Measurements from ENCODE around the gene EPGN.

EPGN gene

DNA sequence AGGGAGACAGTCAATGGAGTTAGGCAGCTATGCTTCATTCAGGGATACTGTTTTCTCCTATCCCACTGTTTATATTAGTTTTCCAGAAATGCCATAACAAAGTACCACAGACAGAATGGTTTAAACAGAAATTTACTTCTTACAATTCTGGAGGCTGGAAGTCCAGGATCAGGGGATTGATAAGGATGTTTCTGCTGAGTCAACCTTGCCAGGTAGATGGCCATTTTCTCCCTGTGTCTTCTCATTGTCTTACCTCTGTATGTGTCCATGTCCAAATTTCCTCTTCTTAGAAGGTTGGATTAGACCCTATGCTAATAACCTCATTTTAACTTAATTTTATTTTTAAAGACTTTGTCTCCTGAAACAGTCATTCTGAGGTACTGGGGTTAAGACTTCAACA lies 20.5 kb upstream of the EPGN start:
- no peak for DNase-seq (ENCODE audit: insufficient read length, low spot score)
- TF ChIP-seq, protein P1, sequence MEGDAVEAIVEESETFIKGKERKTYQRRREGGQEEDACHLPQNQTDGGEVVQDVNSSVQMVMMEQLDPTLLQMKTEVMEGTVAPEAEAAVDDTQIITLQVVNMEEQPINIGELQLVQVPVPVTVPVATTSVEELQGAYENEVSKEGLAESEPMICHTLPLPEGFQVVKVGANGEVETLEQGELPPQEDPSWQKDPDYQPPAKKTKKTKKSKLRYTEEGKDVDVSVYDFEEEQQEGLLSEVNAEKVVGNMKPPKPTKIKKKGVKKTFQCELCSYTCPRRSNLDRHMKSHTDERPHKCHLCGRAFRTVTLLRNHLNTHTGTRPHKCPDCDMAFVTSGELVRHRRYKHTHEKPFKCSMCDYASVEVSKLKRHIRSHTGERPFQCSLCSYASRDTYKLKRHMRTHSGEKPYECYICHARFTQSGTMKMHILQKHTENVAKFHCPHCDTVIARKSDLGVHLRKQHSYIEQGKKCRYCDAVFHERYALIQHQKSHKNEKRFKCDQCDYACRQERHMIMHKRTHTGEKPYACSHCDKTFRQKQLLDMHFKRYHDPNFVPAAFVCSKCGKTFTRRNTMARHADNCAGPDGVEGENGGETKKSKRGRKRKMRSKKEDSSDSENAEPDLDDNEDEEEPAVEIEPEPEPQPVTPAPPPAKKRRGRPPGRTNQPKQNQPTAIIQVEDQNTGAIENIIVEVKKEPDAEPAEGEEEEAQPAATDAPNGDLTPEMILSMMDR (IDR thresholded peaks at IDR 0.05; ENCODE audit: insufficient read depth, missing control alignments): no peak
- FAIRE-seq: no peak

DNA sequence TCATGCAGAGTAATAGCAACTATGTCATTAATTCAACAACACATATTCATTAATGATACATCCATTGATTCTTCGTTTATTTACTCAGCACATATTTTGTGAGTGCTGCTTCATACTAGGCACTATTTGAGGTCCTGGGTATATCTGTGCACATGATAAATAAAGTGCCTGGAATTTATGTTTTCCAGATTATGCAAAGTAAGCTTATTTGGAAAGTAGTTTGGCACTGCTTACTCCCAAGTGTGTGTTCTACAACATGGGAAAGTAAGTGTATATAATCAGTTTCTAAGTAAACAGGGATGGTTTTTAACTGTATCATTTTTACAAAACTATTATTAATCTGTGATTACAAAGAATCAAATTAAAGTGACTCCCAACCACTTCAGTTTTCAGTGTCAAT lies 16.8 kb upstream of the EPGN start:
- TF ChIP-seq, protein P1 (IDR thresholded peaks at IDR 0.05; ENCODE audit: insufficient read depth, missing control alignments): no peak

DNA sequence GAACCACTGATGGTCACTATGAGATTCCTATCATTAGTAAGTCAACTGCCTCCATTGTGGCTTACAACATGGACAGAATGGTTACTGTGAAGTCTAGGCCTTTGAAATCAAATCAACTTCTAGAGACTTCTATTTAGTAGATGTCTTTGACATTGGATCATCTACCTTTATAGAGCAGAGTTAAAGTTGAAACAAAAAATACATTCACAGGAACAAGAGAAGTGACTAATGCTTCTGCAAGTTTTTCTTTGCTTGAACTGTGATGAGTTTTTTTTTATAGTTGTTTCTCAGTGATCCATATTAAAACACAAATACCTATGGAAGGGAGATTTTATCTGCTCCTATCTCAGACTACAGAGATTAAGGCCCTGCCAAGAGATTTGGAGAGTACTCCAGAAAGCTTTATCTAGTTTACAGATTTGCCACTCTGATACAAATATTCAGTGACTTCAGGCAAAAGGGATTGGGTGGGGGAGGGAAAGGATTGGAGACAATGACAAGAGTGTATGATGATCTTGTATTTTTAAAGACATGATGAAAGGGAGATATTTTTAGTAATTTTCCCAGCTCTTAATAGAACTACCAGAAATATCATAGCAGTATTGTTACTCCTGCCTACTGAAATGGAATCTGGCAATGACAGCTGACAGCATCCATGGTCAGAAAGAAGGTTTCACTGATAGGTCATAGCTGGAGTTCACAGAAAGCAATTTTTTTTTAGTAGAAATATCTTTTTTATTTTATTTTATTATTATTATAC lies 16.0 kb upstream of the EPGN start:
- TF ChIP-seq, protein P1 (IDR thresholded peaks at IDR 0.05; ENCODE audit: insufficient read depth, missing control alignments): no peak
- DNase-seq (ENCODE audit: insufficient read length, low spot score) (no peak), FAIRE-seq (no peak)

More for the DNA sequence above, 16.8 kb upstream of the EPGN start:
- DNase-seq (ENCODE audit: insufficient read length, low spot score): no peak
- no peak for FAIRE-seq

DNA sequence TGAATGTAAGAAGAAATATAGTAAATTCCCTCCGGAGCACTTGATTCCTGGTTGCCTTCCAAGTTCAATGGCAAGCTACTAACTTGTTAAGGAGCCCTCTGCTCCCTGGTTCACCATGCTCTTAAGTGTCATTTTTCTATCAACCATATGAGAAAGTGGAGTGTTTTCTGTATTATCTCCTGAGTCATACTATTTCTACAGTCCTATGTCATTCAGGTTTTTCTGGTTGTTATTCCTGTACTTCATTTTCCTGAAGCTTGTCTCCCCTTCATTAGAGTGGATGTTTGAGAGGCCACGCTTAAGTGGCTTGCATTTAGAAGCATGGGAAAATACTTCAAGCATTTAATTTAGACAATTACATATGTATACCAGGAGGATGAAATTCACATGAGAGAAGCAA lies 14.7 kb upstream of the EPGN start:
- TF ChIP-seq, protein P1 (IDR thresholded peaks at IDR 0.05; ENCODE audit: insufficient read depth, missing control alignments): no peak
- FAIRE-seq (no peak), DNase-seq (ENCODE audit: insufficient read length, low spot score) (no peak)

DNA sequence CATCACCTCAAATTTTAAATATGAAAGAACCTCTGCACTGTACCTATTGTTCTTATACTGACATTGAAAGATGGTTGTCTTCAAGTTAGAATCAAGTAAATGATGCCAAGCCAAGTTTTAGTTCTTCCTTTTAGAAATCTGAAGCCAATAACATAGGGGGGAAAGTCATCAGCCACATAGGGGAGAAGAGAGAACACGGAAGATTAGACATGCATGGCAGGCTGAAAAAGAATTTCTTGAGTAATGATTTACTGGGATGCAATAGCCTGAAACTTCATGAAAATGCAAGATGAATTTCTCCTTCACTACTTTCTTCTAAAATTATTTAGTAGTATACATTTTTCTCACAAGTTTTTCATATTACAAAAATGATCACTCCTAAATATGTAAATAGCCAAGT lies 13.6 kb upstream of the EPGN start:
- TF ChIP-seq, protein P1 (IDR thresholded peaks at IDR 0.05; ENCODE audit: insufficient read depth, missing control alignments): no peak
- FAIRE-seq (no peak), DNase-seq (ENCODE audit: insufficient read length, low spot score) (no peak)

DNA sequence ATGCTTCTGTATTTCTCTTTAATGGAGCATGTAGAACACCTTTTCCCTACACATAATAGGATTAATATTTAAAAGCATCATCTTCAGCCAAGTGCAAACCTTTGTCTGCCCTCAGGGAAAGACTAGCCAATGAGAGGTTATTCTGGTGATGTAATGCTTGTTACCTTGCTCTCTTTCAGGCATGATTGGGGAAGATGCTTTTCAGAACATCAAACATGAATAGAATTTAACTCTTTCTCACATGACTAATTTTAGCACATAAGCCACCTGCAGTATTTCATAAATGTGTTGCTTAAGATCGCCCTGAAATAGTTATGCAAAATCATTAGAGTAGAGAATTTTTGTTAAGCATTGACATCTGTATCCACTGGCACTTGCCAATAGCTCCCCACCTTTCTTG lies 10.7 kb upstream of the EPGN start:
- TF ChIP-seq, protein P1 (IDR thresholded peaks at IDR 0.05; ENCODE audit: insufficient read depth, missing control alignments): no peak
- DNase-seq (ENCODE audit: insufficient read length, low spot score): no peak
- FAIRE-seq: no peak

DNA sequence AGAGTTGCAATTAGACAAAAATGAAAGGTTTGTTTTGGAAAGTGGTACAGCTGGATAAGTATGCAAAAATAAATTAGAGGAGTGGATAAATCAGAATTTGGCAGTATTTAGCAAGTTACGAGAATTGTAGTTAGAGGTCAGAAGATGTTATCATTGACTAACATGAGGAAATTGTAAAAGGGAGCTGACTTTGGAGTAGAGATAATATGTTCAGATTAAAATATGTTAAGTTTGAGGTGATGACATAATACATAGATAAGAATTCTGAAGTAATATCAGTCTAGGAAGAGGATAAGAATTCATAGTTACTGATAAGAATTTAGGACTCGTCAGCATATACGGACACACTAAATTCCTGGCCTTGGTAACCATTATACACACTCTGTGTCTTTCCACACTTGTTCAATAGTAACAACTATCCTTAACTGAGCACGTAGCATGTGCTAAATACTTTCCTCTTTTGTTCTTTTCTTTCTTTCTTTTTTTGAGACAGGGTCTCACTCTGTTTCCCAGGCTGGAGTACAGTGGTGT lies 4.1 kb upstream of the EPGN start:
- TF ChIP-seq, protein P1 (IDR thresholded peaks at IDR 0.05; ENCODE audit: insufficient read depth, missing control alignments): no peak
- FAIRE-seq (no peak), DNase-seq (ENCODE audit: insufficient read length, low spot score) (no peak)

All from D721Med (cell line).